Measurements from ENCODE around the gene TNNC2.

The TNNC2 gene

GRCh38 chr20:45775411-45775810, 51.7 kb downstream of the TNNC2 start:
- TF ChIP-seq CTCF (IDR thresholded peaks at IDR 0.05; ENCODE audit: insufficient read depth, low read depth, low read length, missing control alignments) = no peak
- DNase-seq (ENCODE audit: low read depth) = no peak
- no peak overlapping the region for H3K4me3 ChIP-seq (ENCODE audit: low read length)

DNA sequence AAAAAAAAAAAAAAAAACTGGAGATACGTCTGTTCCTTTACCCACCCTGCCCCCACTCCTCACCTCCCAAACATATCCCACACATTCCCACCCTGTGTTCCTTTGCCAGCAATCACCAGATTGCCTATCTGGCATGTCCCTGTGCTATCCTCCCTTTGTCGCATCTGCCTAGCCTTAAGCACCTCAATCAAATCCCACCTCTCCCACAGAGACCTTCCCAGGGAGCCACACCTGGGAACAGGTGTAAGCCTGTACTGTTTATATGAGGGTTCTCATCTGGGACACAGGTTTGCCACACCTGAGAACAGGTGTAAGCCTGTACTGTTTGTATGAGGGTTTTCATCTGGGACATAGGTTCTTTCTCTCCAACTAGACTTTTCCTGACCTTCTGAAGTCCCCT, 52.2 kb downstream of the TNNC2 start:
- DNase-seq (ENCODE audit: low read depth) = no peak
- no peak for TF ChIP-seq CTCF (IDR thresholded peaks at IDR 0.05; ENCODE audit: insufficient read depth, low read depth, low read length, missing control alignments)
- no peak overlapping the region for H3K4me3 ChIP-seq (ENCODE audit: low read length)
